Fibroblast of villous mesenchyme (primary cell): Measurements from ENCODE around the gene MT4. TPM values are rescaled to one million over a fixed set of nuclear protein-coding genes. Genes with fewer than 3 reads are reported as not detected.

ENCODE experiments used
- DNase-seq: peaks from one replicate; pipeline ENCODE4 v3.0.0-alpha.2; 2010; ENCODE audit warnings: low read depth
- H3K4me3 ChIP-seq: 2 replicates; pipeline ENCODE4 v1.5.1; 2011; ENCODE audit warnings: low read depth, mild to moderate bottlenecking, low read length
- CTCF ChIP-seq: IDR thresholded peaks from 2 replicates; pipeline ENCODE4 v1.5.1; 2012; ENCODE audit warnings: low read depth, mild to moderate bottlenecking, low read length; ENCODE audit not compliant: insufficient read depth
- total RNA-seq: library from RNA; depleted of rRNA; stranded (reverse); fragments of >200 nt; gene quantifications from 2 replicates; pipeline ENCODE4 v1.2.3, GENCODE V29; 2012

Gene MT4
- total RNA-seq, 1 donor: not detected

DNA sequence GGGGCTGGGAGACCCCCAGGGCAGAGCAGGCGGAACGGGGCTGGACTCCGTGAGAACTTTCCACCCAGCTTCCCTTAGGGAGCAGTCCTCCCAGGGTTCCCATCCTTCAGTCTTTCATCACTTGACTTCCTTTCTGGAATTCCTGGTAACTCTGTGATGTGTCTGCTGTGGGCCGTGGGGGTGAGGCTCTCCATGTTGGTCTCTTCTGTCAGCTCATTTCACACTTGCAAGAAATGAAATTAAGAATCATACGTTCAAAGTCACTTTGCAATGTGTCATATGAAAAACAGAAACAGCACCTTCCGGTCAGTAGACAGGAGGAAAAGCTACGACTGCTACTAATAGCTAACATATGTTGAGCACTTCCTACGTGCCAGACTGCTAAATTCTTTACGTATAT, 39.6 kb upstream of the MT4 start:
- H3K4me3 ChIP-seq: no peak overlapping the region
- no peak for TF ChIP-seq CTCF
- DNase-seq: no peak

DNA sequence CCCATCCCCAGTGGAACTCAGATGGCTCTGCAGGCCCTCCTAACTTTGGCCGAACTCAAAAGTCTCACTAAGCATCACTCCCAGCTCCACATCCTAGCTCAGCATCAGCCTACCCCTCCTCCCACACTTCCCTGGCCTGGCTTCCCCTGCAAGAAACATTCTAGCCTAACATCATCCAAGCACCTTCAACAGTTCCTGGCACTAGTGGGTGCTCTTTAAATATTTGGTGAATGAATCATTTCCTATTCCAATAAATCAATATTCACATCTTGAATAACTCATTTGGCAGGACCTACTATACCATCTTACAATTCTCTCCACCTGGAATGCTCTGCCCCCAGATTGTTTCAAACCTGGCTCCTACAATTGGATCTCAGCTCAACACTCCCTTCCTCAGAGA, 34.0 kb upstream of the MT4 start:
- DNase-seq: no peak
- H3K4me3 ChIP-seq: no peak overlapping the region
- no peak for TF ChIP-seq CTCF

DNA sequence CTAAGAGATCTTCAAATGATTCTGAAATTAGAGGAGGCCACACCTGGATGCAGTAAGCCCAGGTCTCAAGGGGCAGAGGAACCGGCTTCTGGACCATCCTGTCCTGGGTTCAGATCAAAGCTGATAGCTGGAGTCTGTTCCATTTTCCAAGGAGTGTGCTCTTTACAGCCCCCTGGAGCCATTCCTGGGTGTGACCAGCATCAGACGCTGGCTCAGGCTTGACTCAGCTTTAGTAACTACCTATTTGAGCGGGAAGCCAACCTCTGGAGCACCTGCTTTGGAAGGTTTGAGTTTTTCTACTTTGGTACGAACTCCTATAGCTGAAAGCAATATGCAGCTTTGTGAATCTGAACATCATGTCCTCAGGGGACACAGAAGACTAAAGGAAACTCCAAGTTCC, 32.2 kb upstream of the MT4 start:
- DNase-seq: no peak
- TF ChIP-seq CTCF: no peak
- H3K4me3 ChIP-seq: no peak overlapping the region

DNA sequence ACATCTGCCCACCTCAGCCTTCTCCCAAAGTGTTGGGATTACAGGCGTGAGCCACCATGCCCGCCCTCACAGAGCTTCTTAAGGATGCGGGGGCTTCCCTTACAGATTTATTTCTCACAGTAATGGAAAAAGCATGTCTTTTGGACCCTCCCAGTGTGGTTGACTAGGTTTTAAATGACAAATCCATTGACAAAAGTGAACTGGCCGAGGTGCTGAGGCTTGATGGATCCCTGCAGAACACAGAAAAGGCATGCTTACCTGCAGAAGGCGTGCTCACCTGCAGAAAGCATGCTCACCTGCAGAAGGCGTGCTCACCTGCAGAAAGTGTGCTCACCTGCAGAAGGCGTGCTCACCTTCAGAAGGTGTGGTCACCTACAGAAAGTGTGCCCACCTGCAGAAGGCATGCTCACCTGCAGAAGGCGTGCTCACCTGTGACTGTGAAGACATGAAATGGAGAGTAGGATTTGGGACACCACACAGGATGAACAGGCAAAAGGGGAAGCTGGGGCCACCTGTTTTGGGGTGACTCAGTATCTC, 30.0 kb upstream of the MT4 start:
- no peak overlapping the region for H3K4me3 ChIP-seq
- no peak for TF ChIP-seq CTCF
- no peak for DNase-seq

GRCh38 chr16:56538331-56538730, 26.5 kb upstream of the MT4 start:
- no peak for TF ChIP-seq CTCF
- no peak for DNase-seq
- H3K4me3 ChIP-seq: no peak overlapping the region

GRCh38 chr16:56539656-56540055, 25.2 kb upstream of the MT4 start:
- no peak for TF ChIP-seq CTCF
- no peak for DNase-seq
- no peak overlapping the region for H3K4me3 ChIP-seq

- H3K4me3 ChIP-seq: no peak overlapping the region
- TF ChIP-seq CTCF: no peak
- peak; percentile 29 for DNase-seq
Measured at GRCh38 chr16:56542039-56542438, 22.8 kb upstream of the MT4 start.
